BJ (cell line): ENCODE data around the gene CCDC146. TPM values are rescaled to one million over a fixed set of nuclear protein-coding genes. Genes with fewer than 3 reads are reported as not detected.
A peak's percentile ranks its signal among the peaks of the same experiment; 100 is the strongest.

Source experiments
- CTCF ChIA-PET: fragments of 350-600 bp; formaldehyde crosslinking; extraction: SDS; loops from one replicate; lab custom pipeline; 2021; ENCODE audit warnings: antibody characterized with exemption, inconsistent platforms; lab: Yijun Ruan, JAX
- POLR2A ChIA-PET: fragments of 300-600 bp; sonication (Branson Sonifier 250); formaldehyde crosslinking; extraction: SDS; loops from one replicate; lab custom pipeline; 2021; ENCODE audit warnings: antibody characterized with exemption; lab: Charles Lee
- DNase-seq: peaks from one replicate; pipeline ENCODE4 v3.0.0-alpha.2; 2011; ENCODE audit warnings: low read depth
- H3K27me3 ChIP-seq: 2 replicates; pipeline ENCODE4 v1.6.0; 2011; ENCODE audit warnings: low read length; ENCODE audit not compliant: control insufficient read depth, insufficient read depth
- H3K36me3 ChIP-seq: 2 replicates; pipeline ENCODE4 v1.5.1; 2011; ENCODE audit warnings: low read length; ENCODE audit not compliant: control insufficient read depth, insufficient read depth
- H3K4me3 ChIP-seq: 2 replicates; pipeline ENCODE4 v1.5.1; 2011; ENCODE audit warnings: low read depth, mild to moderate bottlenecking, control low read depth, low read length
- polyA plus RNA-seq: library from polyadenylated mRNA; depleted of rRNA; stranded (reverse); fragments of >200 nt; gene quantifications from 2 replicates; pipeline ENCODE4 v1.2.3, GENCODE V29; 2011
- TF ChIP-seq, protein P1 (sequence below): IDR thresholded peaks from 2 replicates; pipeline ENCODE4 v1.5.1; 2011; ENCODE audit warnings: low read depth, mild to moderate bottlenecking, control low read depth, inconsistent platforms, low read length, moderate library complexity; ENCODE audit not compliant: insufficient read depth

The CCDC146 gene
- polyA plus RNA-seq, 1 experiment: 1.3 TPM

DNA sequence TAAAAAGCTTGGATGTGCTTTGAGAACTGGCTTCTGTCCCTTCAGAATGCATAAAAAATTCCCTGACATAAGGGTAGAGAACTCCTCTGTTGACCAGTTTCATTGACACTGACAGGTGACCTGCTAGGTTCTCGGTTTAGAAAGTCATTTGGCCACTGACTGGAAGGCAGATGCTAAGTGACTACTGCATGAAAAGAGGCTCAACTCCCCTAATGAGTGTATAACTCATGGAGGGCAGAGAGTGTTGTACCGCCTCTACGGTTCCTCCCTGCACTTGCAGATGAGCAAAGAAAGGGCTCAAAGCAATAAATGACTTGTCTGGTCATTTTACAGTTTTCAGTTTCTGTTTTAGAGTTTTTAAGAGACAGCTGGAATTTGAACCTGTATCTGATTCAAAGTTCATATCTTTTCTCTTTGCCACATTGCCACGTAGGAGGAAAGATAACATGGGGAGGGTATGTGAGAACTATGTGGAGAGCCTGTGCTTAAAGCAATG lies 80.1 kb downstream of the CCDC146 start:
- DNase-seq: no peak
- ChIA-PET POLR2A (interaction anchor here (0.6 kb wide), 1 partner anchor 693 kb away, joined by 21 read pairs; no protein-coding TSS in a partner anchor), CTCF (no interaction called here)
- H3K36me3 ChIP-seq: no peaks in the 10 kb centered on the region
- H3K4me3 ChIP-seq: no peak overlapping the region
- TF ChIP-seq, protein P1, sequence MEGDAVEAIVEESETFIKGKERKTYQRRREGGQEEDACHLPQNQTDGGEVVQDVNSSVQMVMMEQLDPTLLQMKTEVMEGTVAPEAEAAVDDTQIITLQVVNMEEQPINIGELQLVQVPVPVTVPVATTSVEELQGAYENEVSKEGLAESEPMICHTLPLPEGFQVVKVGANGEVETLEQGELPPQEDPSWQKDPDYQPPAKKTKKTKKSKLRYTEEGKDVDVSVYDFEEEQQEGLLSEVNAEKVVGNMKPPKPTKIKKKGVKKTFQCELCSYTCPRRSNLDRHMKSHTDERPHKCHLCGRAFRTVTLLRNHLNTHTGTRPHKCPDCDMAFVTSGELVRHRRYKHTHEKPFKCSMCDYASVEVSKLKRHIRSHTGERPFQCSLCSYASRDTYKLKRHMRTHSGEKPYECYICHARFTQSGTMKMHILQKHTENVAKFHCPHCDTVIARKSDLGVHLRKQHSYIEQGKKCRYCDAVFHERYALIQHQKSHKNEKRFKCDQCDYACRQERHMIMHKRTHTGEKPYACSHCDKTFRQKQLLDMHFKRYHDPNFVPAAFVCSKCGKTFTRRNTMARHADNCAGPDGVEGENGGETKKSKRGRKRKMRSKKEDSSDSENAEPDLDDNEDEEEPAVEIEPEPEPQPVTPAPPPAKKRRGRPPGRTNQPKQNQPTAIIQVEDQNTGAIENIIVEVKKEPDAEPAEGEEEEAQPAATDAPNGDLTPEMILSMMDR: no peak
- no peaks in the 10 kb centered on the region; the same call in 1 of the 2 replicates for H3K27me3 ChIP-seq

GRCh38 chr7:77205706-77206105 lies 83.3 kb downstream of the CCDC146 start:
- Histone ChIP-seq H3K36me3 (no peaks in the 10 kb centered on the region), H3K4me3 (no peak overlapping the region), H3K27me3 (no peaks in the 10 kb centered on the region)
- ChIA-PET CTCF (interaction anchor here (1.3 kb wide), 1 partner anchor 20 kb away, joined by 3 read pairs; no protein-coding TSS in a partner anchor), POLR2A (no interaction called here)
- DNase-seq: peak; percentile 8
- TF ChIP-seq, protein P1: no peak

GRCh38 chr7:77208416-77208815 lies 86.0 kb downstream of the CCDC146 start:
- TF ChIP-seq, protein P1: no peak
- CTCF ChIA-PET: no interaction called here
- no peak for DNase-seq
- no peaks in the 10 kb centered on the region for H3K36me3 ChIP-seq
- no peaks in the 10 kb centered on the region for H3K27me3 ChIP-seq
- POLR2A ChIA-PET: no interaction called here
- H3K4me3 ChIP-seq: no peak overlapping the region

DNA sequence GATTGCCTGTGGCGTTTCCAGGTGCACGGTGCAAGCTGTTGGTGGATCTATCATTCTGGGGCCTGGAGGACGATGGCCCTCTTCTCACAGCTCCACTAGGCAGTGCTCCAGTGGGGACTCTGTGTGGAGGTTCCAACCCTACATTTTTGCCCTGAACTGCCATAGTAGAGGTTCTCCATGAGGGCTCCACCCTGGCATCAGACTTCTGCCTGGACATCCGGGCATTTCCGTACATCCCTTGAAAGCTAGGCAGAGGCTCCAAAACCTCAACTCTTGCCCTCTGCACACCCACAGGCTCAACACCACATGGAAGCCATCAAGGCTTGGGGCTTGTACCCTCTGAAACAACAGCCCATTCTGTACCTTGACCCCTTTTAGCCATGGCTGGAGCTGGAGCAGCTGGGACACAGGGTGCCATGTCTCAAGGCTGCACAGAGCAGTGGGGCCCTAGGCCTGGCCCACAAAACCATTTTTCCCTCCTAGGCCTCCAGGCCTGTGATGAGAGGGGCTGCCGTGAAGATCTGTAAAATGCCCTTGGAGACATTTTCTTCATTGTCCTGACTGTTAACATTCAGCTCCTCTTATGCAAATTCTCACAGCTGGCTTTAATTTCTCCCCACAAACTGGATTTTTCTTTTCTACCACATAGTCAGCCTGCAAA lies 87.2 kb downstream of the CCDC146 start:
- POLR2A ChIA-PET: no interaction called here
- Histone ChIP-seq H3K27me3 (no peaks in the 10 kb centered on the region), H3K36me3 (no peaks in the 10 kb centered on the region), H3K4me3 (no peak overlapping the region)
- no peak for DNase-seq
- CTCF ChIA-PET: no interaction called here
- TF ChIP-seq, protein P1: no peak

GRCh38 chr7:77216181-77216845 lies 93.9 kb downstream of the CCDC146 start:
- ChIA-PET CTCF (interaction anchor here (0.6 to 2.0 kb wide), 3 partner anchors 9 to 90 kb away, joined by 3 to 7 read pairs (median 6); no protein-coding TSS in a partner anchor), POLR2A (no interaction called here)
- no peaks in the 10 kb centered on the region for H3K36me3 ChIP-seq
- TF ChIP-seq, protein P1: no peak
- no peaks in the 10 kb centered on the region for H3K27me3 ChIP-seq
- DNase-seq: no peak
- H3K4me3 ChIP-seq: no peak overlapping the region
